HEK293T (cell line): ENCODE results near the gene NFASC.

Experiments
- CTCF ChIA-PET: fragments of 350-600 bp; formaldehyde crosslinking; extraction: SDS; loops from one replicate; lab custom pipeline; 2021; ENCODE audit warnings: antibody characterized with exemption, inconsistent platforms; lab: Yijun Ruan, JAX
- POLR2A ChIA-PET: fragments of 350-600 bp; formaldehyde crosslinking; extraction: SDS; loops from one replicate; lab custom pipeline; 2020; ENCODE audit warnings: antibody characterized with exemption, inconsistent platforms; lab: Yijun Ruan, JAX
- DNase-seq: peaks from one replicate; pipeline ENCODE4 v3.0.0; 2012; ENCODE audit warnings: mixed read lengths; ENCODE audit errors: extremely low spot score
- ARNT ChIP-seq: fragments of 450-650 bp; IDR thresholded peaks from 2 replicates; pipeline ENCODE4 v1.6.1; 2017; ENCODE audit warnings: mild to moderate bottlenecking
- BHLHE40 ChIP-seq: fragments of 450-650 bp; IDR thresholded peaks from 2 replicates; pipeline ENCODE4 v1.6.1; 2016; ENCODE audit warnings: mild to moderate bottlenecking, moderate library complexity, borderline replicate concordance
- CTBP1 ChIP-seq: fragments of 450-650 bp; IDR thresholded peaks from 2 replicates; pipeline ENCODE4 v1.6.1; 2016; ENCODE audit warnings: borderline replicate concordance
- ELF4 ChIP-seq: fragments of 450-650 bp; IDR thresholded peaks from 2 replicates; pipeline ENCODE4 v1.6.1; 2017; ENCODE audit warnings: antibody characterized with exemption
- FOXA1 ChIP-seq: fragments of 450-650 bp; IDR thresholded peaks from 2 replicates; pipeline ENCODE4 v1.6.1; 2016; ENCODE audit warnings: mild to moderate bottlenecking
- FOXK2 ChIP-seq: fragments of 450-650 bp; IDR thresholded peaks from 2 replicates; pipeline ENCODE4 v1.6.1; 2016; ENCODE audit warnings: mild to moderate bottlenecking
- FOXM1 ChIP-seq: fragments of 450-650 bp; IDR thresholded peaks from 2 replicates; pipeline ENCODE4 v1.6.1; 2017; ENCODE audit warnings: mild to moderate bottlenecking, borderline replicate concordance
- HDGF ChIP-seq: fragments of 450-650 bp; IDR thresholded peaks from 2 replicates; pipeline ENCODE4 v1.6.1; 2017; ENCODE audit warnings: antibody characterized with exemption, borderline replicate concordance
- L3MBTL2 ChIP-seq: fragments of 450-650 bp; conservative IDR thresholded peaks from 2 replicates; pipeline ENCODE4 v1.6.1; 2016; ENCODE audit warnings: mild to moderate bottlenecking
- LEF1 ChIP-seq: fragments of 450-650 bp; IDR thresholded peaks from 2 replicates; pipeline ENCODE4 v1.6.1; 2017; ENCODE audit warnings: mild to moderate bottlenecking, borderline replicate concordance
- NFRKB ChIP-seq: fragments of 450-650 bp; IDR thresholded peaks from 2 replicates; pipeline ENCODE4 v1.6.1; 2016; ENCODE audit warnings: mild to moderate bottlenecking, moderate library complexity
- PKNOX1 ChIP-seq: fragments of 450-650 bp; IDR thresholded peaks from 2 replicates; pipeline ENCODE4 v1.6.1; 2016
- SP1 ChIP-seq: fragments of 450-650 bp; IDR thresholded peaks from 2 replicates; pipeline ENCODE4 v1.6.1; 2017
- SUZ12 ChIP-seq: fragments of 450-650 bp; IDR thresholded peaks from 2 replicates; pipeline ENCODE4 v1.6.1; 2016; ENCODE audit warnings: mild to moderate bottlenecking
- TARDBP ChIP-seq: fragments of 450-650 bp; IDR thresholded peaks from 2 replicates; pipeline ENCODE4 v1.6.1; 2016
- ZNF384 ChIP-seq: fragments of 450-650 bp; IDR thresholded peaks from 2 replicates; pipeline ENCODE4 v1.6.1; 2016

The NFASC gene

GRCh38 chr1:205003358-205004131 lies 132.9 kb downstream of the NFASC start:
- no peak for DNase-seq
- CTCF ChIA-PET, result no interaction called here
- POLR2A ChIA-PET, result interaction anchor here (0.7 kb wide), 1 partner anchor 11 kb away, joined by 3 read pairs; no protein-coding TSS in a partner anchor
- TF ChIP-seq FOXA1, result no peak
- TF ChIP-seq L3MBTL2, result no peak
- TF ChIP-seq PKNOX1, result no peak

- ChIA-PET POLR2A (no interaction called here), CTCF (no interaction called here)
- TF ChIP-seq ELF4 (no peak), SUZ12 (no peak), SP1 (no peak), ZNF384 (no peak), NFRKB (no peak), LEF1 (no peak), FOXK2 (no peak), PKNOX1 (no peak), L3MBTL2 (no peak), FOXM1 (no peak), TARDBP (no peak), HDGF (no peak), ARNT (no peak), FOXA1 (no peak), BHLHE40 (no peak), CTBP1 (no peak)
- no peak for DNase-seq
Measured at GRCh38 chr1:205004351-205004750, 133.7 kb downstream of the NFASC start.

DNA sequence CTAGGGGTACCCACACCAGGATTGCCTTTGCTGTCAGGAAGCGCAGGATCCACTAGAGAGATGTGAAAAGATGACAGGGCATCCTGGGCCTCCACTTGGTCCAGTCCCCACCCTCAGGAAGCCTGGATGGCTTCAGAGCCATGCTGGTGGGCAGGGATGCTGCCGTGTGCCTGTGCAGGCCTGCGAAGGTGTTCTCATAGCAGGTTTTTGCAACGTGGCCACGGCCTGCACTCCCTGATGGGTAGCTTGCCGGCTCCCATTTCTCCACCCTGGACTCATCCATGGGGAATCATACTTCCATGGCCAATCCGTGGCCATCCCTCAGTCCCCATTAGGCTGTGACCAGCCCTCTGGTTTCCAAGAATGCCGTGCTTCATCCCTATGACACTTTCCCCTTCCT lies 138.2 kb downstream of the NFASC start:
- DNase-seq, result no peak
- POLR2A ChIA-PET, result no interaction called here
- CTCF ChIA-PET, result no interaction called here
- TF ChIP-seq ZNF384, result no peak
- TF ChIP-seq FOXM1, result no peak
- no peak for TF ChIP-seq NFRKB
- TF ChIP-seq BHLHE40, result no peak
- TF ChIP-seq SP1, result no peak

- POLR2A ChIA-PET, result no interaction called here
- no peak for DNase-seq
- CTCF ChIA-PET, result no interaction called here
- TF ChIP-seq CTBP1, result no peak
- TF ChIP-seq FOXK2, result no peak
- no peak for TF ChIP-seq ARNT
- TF ChIP-seq L3MBTL2, result no peak
- TF ChIP-seq ELF4, result no peak
- TF ChIP-seq PKNOX1, result no peak
- no peak for TF ChIP-seq SP1
- TF ChIP-seq FOXA1, result no peak
- TF ChIP-seq LEF1, result no peak
- no peak for TF ChIP-seq HDGF
- TF ChIP-seq FOXM1, result no peak
- TF ChIP-seq NFRKB, result no peak
- TF ChIP-seq SUZ12, result no peak
- no peak for TF ChIP-seq BHLHE40
- no peak for TF ChIP-seq TARDBP
- TF ChIP-seq ZNF384, result no peak
Measured at GRCh38 chr1:205009670-205010069, 139.0 kb downstream of the NFASC start.

- ChIA-PET POLR2A (no interaction called here), CTCF (no interaction called here)
- TF ChIP-seq FOXK2, result no peak
- TF ChIP-seq FOXM1, result no peak
- TF ChIP-seq TARDBP, result no peak
- TF ChIP-seq CTBP1, result no peak
- TF ChIP-seq LEF1, result no peak
- no peak for DNase-seq
Measured at GRCh38 chr1:205012391-205013140, 141.9 kb downstream of the NFASC start.

DNA sequence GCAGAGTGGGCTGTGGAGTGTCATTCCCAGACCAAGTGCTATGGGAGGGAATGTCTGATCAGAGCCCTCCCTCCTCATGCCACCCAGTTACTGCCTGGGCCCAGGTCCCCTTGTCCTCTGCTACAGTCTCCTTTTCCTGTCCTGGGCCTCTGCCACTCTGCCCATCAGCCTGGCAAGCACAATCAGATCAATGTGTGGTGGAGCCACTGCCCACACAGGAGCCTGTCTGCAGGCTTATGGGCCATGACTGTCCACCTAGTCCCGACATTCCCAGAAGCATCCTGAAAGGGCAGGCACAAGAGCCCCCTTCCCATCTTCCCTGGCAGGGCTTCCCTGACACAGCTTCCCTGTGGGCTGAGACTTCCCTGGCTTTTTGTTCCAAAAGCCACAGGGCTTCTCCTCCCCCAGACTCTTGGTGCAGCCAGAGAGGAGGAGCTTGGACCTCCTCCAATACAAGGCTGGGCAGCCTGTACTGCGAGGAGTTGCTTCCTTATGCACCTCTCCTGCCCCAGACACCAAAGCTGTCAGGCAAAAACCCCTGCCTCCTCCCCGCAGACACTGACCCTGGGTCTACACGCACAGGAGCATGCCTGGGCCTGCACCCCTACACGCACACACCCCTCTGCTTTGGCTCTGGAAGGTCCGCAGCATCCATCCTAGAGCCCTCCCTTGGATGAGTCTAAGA lies 143.2 kb downstream of the NFASC start:
- POLR2A ChIA-PET, result interaction anchor here (0.6 kb wide), 1 partner anchor 10 kb away, joined by 3 read pairs; no protein-coding TSS in a partner anchor
- CTCF ChIA-PET, result no interaction called here
- TF ChIP-seq NFRKB (no peak), FOXM1 (no peak), FOXK2 (no peak), ARNT (no peak), TARDBP (no peak), LEF1 (no peak)
- no peak for DNase-seq
